Activated CD4-positive, alpha-beta T cell treated with anti-CD3 and anti-CD28 coated beads, Interleukin-2, amount 10 ng/mL, durations not matched to agents 24 days and 14 days (primary cell): ENCODE data around the gene ADCK1. TPM values are rescaled to one million over a fixed set of nuclear protein-coding genes. Genes with fewer than 3 reads are reported as not detected.
"Not testable (repeated sequence)": the region's sequence is repeated elsewhere in the genome, so short reads cannot be mapped to it uniquely, and the experiment has no call there.

Experiments
- DNase-seq: peaks from one replicate; pipeline ENCODE4 v3.0.0; 2022
- H3K27ac Mint-ChIP-seq: one replicate; pipeline ENCODE4 v1.8.0; 2022; ENCODE audit warnings: mild to moderate bottlenecking, mixed read lengths
- H3K27me3 Mint-ChIP-seq: one replicate; pipeline ENCODE4 v1.8.0; 2022; ENCODE audit warnings: mixed read lengths
- H3K36me3 Mint-ChIP-seq: one replicate; pipeline ENCODE4 v1.8.0; 2022; ENCODE audit warnings: low read depth, mild to moderate bottlenecking, mixed read lengths
- H3K4me1 Mint-ChIP-seq: one replicate; pipeline ENCODE4 v1.8.0; 2021; ENCODE audit warnings: mixed read lengths
- H3K4me3 Mint-ChIP-seq: one replicate; pipeline ENCODE4 v1.8.0; 2022; ENCODE audit warnings: mild to moderate bottlenecking, moderate library complexity, mixed read lengths
- H3K9me3 Mint-ChIP-seq: one replicate; pipeline ENCODE4 v1.8.0; 2021; ENCODE audit warnings: mixed read lengths
- intact Hi-C: fragments of 100-400 bp; cut with micrococcal nuclease; formaldehyde crosslinking; loops from one replicate; pipeline ENCODE4 v1.15.1; 2023
- total RNA-seq: library from RNA; stranded (reverse); gene quantifications from 2 replicates; pipeline ENCODE4 v1.2.3, GENCODE V29; 2022

ADCK1 gene
- total RNA-seq, 1 donor from 2014 or later = 5.3 TPM

DNA sequence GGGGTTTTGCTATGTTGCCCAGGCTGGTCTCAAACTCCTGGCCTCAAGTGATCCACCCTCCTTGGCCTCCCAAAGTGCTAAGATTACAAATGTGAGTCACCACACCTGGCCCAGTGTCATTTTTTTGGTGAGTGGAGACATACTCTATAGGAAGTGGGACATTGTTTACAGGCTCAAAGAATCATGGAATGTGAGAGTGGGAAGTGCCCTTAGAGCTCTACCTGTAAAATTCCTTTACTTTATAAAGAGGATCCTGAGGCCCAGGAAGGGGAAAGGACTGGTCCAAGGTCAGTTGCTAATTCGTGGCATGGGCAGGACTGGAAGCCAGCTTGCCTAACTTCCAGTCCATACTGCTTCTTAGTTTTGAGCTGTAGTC, 8.7 kb upstream of the ADCK1 start:
- no peak for DNase-seq
- H3K4me1 Mint-ChIP-seq = no peaks in the 10 kb centered on the region
- no peaks in the 10 kb centered on the region for H3K9me3 Mint-ChIP-seq
- peaks cover 12% of the 10 kb centered on the region for H3K27me3 Mint-ChIP-seq
- no peaks in the 10 kb centered on the region for H3K36me3 Mint-ChIP-seq
- intact Hi-C loops = no loop called here
- H3K27ac Mint-ChIP-seq = no peak overlapping the region
- H3K4me3 Mint-ChIP-seq = no peak overlapping the region

DNA sequence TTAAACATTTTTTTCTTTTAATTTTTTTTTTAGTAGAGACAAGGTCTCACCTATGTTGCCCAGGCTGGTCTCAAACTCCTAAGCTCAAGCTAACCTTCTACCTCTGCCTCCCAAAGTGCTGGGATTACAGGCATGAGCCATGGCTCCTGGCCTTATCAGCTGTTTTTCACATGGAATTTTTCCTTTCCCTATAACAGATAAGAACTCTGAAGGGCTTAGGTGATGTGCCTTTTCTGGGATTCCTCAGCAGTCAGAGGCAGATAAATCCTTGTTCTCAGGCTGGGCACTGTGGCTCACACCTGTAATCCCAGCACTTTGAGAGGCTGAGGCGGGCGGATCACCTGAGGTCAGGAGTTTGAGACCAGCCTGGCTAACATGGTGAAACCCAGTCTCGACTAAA, 6.7 kb upstream of the ADCK1 start:
- intact Hi-C loops, H3K9me3 Mint-ChIP-seq, H3K4me3 Mint-ChIP-seq, DNase-seq, H3K36me3 Mint-ChIP-seq, H3K27ac Mint-ChIP-seq, H3K4me1 Mint-ChIP-seq: not testable (repeated sequence)
- H3K27me3 Mint-ChIP-seq = peaks cover 12% of the 10 kb centered on the region

DNA sequence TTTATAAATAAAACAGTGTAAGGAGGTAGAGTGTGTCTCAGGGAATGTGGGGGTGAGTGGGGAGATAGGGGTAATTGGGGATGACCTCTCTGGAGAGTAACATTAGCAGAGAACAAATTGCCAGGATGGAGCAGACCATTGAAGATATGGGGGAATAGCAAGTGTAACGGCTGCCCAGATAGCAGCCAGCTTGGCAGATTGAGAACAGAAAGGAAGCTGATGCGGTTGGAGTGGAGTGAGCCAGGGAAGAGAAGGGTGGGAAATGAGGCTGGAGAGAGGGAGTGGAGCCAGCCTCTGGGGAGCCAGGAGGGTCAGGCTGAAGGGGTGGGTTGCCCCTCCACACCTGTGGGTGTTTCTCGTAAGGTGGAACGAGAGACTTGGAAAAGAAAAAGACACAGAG, 5.6 kb upstream of the ADCK1 start:
- no peaks in the 10 kb centered on the region for H3K36me3 Mint-ChIP-seq
- peaks cover 7% of the 10 kb centered on the region for H3K27me3 Mint-ChIP-seq
- no peaks in the 10 kb centered on the region for H3K9me3 Mint-ChIP-seq
- DNase-seq = no peak
- no peak overlapping the region for H3K27ac Mint-ChIP-seq
- H3K4me3 Mint-ChIP-seq = no peak overlapping the region
- intact Hi-C loops = no loop called here
- H3K4me1 Mint-ChIP-seq = no peaks in the 10 kb centered on the region

DNA sequence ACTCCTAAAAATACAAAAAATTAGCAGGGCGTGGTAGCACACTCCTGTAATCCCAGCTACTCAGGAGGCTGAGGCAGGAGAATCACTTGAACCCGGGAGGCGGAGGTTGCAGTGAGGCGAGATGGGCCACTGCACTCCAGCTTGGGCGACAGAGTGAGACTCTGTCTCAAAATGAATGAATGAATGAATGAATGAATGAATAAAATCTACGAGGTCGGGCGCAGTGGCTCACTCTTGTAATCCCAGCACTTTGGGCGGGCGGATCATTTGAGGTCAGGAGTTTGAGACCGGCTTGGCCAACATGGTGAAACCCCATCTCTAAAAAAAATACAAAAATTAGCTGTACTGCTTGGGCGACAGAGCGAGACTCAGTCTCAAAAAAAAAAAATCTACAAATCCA, 453 bp upstream of the ADCK1 start:
- H3K4me1 Mint-ChIP-seq, intact Hi-C loops, DNase-seq, H3K36me3 Mint-ChIP-seq, H3K9me3 Mint-ChIP-seq, H3K27me3 Mint-ChIP-seq: not testable (repeated sequence)
- H3K4me3 Mint-ChIP-seq = peak overlapping the region; percentile 88
- H3K27ac Mint-ChIP-seq = peak overlapping the region; percentile 76

DNA sequence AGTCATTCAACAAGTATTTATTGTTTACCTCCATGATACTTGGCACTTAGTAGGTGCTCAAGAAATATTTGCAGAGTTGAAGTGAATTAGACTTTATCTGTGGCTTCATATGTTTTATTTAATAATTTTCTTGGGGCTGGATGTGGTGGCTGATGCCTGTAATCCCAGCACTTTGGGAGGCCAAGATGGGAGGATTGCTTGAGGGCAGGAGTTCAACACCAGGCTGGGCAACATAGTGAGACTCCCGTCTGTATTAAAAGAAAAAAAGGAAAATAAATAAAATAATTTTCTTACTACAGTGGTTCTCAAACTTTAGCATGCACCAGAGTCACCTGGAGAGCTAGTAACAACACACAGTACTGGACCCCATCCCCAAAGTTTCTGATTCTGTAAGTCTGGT, 905 bp downstream of the ADCK1 start:
- Mint-ChIP-seq H3K4me3 (peak overlapping the region; percentile 88), H3K9me3 (no peaks in the 10 kb centered on the region), H3K27ac (no peak overlapping the region), H3K4me1 (peaks cover 7% of the 10 kb centered on the region), H3K36me3 (no peaks in the 10 kb centered on the region), H3K27me3 (no peaks in the 10 kb centered on the region)
- no peak for DNase-seq
- intact Hi-C loops = loop anchor here (1.0 kb wide), 4 partner anchors 40 to 481 kb away; partner anchors contain the start of genes AHSA1, ALKBH1, POMT2 and SLIRP

DNA sequence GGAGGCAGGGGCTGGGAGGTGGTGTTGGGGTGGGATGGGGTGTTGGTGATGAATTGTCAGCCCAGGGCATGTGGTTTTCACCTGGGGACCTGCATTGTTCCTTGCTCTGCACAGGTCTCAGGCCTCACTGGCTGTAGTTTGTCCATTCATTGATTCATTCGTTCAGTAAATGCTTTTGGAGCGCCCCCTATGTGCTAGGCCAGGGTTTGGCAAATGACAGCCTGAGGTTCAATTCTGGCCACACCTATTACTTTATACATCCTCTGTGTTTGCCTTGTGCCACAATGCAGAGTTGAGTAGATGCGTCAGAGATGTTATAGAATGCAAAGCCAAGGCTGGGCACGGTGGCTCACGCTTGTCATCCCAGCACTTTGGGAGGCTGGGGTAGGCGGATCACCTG, 4.7 kb downstream of the ADCK1 start:
- H3K27me3 Mint-ChIP-seq = no peaks in the 10 kb centered on the region
- peaks cover 6% of the 10 kb centered on the region for H3K4me1 Mint-ChIP-seq
- DNase-seq = peak; percentile 71
- no peak overlapping the region for H3K4me3 Mint-ChIP-seq
- intact Hi-C loops = no loop called here
- no peaks in the 10 kb centered on the region for H3K36me3 Mint-ChIP-seq
- H3K9me3 Mint-ChIP-seq = no peaks in the 10 kb centered on the region
- H3K27ac Mint-ChIP-seq = no peak overlapping the region

DNA sequence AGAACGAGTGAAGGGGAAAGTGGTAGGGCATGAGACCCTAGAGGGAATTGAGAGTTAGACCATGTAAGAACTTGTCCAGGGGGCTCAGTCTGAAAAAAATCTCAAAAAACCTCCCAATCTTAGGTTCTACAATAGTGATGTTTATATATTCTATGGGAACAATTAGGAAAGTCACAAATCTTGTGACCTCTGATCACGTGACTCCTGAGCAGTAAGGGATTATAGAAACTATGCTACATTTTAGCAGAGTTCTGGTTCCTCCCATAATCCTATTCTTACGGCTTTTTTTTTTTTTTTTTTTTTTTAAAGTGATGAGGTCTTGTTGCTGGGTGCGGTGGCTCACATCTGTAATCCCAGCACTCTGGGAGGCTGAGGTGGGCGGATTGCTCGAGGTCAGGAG, 5.8 kb downstream of the ADCK1 start:
- H3K9me3 Mint-ChIP-seq = no peaks in the 10 kb centered on the region
- no peaks in the 10 kb centered on the region for H3K4me1 Mint-ChIP-seq
- H3K27ac Mint-ChIP-seq = no peak overlapping the region
- DNase-seq = no peak
- no peaks in the 10 kb centered on the region for H3K27me3 Mint-ChIP-seq
- intact Hi-C loops = no loop called here
- H3K36me3 Mint-ChIP-seq = no peaks in the 10 kb centered on the region
- H3K4me3 Mint-ChIP-seq = no peak overlapping the region

DNA sequence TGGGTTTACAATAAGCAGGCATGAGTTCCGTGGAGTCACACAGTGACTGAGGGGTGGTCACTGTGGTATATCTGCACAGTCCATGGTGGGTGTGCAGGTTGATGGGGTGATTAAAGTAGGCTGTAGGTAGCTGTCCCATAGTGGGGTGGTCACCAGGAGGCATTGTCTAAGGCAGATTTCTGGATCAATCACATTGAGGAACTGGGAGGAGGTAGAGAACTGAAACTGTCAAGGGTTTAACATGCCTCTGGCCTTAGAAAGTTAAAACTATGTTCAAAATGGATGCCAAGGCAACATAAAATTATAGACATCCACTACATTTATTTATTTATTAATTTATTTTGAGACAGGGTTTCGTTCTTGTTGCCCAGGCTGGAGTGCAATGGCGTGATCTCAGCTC, 8.3 kb downstream of the ADCK1 start:
- H3K9me3 Mint-ChIP-seq = no peaks in the 10 kb centered on the region
- no peak overlapping the region for H3K4me3 Mint-ChIP-seq
- no peaks in the 10 kb centered on the region for H3K27me3 Mint-ChIP-seq
- intact Hi-C loops = no loop called here
- no peaks in the 10 kb centered on the region for H3K4me1 Mint-ChIP-seq
- DNase-seq = no peak
- H3K36me3 Mint-ChIP-seq = no peaks in the 10 kb centered on the region
- no peak overlapping the region for H3K27ac Mint-ChIP-seq

DNA sequence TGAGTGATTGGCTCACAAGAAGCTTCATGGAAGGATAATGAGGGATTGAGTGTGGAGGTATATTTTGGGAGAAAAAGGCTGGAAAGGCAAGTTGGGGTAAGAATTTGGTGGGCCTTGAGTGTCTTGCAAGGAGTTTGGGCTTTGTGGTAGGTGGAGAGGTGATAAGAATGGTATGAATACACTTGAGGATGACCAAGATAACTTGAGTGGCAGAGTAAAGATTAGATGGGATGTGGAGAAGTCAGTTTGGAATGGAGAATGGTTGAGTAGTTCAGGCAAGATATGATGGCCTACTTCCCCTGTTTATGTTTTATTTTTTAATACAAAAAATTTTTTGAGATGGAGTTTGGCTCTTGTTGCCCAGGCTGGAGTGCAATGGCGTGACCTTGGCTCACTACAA, 9.1 kb downstream of the ADCK1 start:
- Mint-ChIP-seq H3K9me3 (no peaks in the 10 kb centered on the region), H3K4me3 (no peak overlapping the region), H3K4me1 (no peaks in the 10 kb centered on the region), H3K27me3 (no peaks in the 10 kb centered on the region), H3K36me3 (no peaks in the 10 kb centered on the region), H3K27ac (no peak overlapping the region)
- intact Hi-C loops = no loop called here
- DNase-seq = no peak

DNA sequence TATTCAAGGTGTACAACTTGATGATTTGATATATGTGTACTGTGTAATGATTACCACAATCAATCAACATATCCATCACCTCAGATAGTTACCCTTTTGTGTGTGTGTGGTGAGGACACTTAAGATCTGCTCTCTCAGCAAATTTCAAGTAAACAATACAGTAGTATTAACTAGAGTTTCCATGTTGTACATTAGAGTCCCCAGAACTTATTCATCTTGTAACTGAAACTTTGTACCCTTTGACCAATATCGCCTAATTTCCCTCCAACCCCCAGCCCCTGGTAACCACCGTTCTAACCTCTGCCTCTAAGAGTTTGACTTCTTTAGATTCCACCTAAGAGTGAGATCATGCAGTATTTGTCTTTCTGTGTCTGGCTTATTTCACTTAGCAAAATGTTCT, 12.1 kb downstream of the ADCK1 start:
- no peak for DNase-seq
- Mint-ChIP-seq H3K27me3 (no peaks in the 10 kb centered on the region), H3K36me3 (no peaks in the 10 kb centered on the region), H3K4me1 (no peaks in the 10 kb centered on the region), H3K4me3 (no peak overlapping the region), H3K27ac (no peak overlapping the region), H3K9me3 (no peaks in the 10 kb centered on the region)
- intact Hi-C loops = no loop called here

DNA sequence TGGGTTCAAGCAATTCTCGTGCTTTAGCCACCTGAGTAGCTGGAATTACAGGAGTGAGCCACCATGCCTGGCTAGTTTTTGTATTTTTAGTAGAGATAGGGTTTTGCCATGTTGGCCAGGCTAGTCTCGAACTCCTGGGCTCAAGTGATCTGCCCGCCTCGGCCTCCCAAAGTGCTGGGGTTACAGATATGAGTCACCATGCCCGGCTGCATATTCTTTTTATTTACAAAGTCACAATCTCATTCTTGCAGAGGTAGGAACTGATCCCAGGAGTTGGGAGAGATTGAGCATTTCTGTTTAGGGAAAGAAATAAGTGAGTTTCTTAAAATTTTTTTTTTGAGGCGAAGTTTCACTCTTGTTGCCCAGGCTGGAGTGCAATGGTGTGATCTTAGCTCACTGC, 12.8 kb downstream of the ADCK1 start:
- H3K27me3 Mint-ChIP-seq, DNase-seq, H3K4me1 Mint-ChIP-seq, H3K9me3 Mint-ChIP-seq, intact Hi-C loops, H3K36me3 Mint-ChIP-seq, H3K27ac Mint-ChIP-seq, H3K4me3 Mint-ChIP-seq: not testable (repeated sequence)

DNA sequence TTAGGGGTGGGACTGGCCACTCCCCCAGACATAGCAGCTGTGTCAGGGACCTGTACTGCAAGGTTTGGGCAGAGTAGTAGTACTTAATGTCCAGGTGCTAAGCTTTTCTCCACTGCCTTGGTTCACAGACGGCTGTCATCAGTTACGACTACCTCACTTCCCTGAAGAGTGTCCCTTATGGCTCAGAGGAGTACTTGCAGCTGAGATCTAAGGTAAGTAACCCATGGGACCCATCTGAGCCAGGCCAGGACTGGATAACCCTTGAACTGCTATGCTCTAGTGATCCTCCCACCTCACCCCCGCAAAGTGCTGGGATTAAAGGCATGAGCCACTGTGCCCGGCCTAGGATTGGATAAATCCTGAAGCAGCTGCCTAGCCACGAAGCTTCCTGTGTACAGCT, 22.4 kb downstream of the ADCK1 start:
- Mint-ChIP-seq H3K9me3 (no peaks in the 10 kb centered on the region), H3K27me3 (no peaks in the 10 kb centered on the region), H3K4me1 (no peaks in the 10 kb centered on the region), H3K4me3 (no peak overlapping the region), H3K36me3 (no peaks in the 10 kb centered on the region), H3K27ac (no peak overlapping the region)
- intact Hi-C loops = no loop called here
- no peak for DNase-seq

DNA sequence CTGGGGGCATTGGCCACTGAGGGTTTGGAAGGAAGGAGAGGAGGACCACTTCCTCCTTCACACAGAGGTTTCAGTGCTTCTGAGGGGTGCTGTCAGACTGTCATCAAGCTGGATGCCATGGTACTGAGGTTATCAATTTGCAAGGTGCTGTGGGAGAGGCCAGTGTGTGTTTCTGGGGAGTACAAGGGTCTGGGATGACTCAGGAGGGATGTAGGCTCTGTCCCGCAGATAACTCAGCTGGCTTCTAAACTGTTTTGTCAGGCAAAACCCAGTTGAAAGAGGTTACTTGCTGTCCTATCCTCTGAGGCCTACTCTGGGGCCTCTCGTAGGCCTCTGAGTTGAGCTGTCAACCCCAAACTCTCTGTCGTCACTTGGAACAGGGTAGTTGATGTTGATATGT, 22.8 kb downstream of the ADCK1 start:
- Mint-ChIP-seq H3K4me1 (no peaks in the 10 kb centered on the region), H3K4me3 (no peak overlapping the region), H3K9me3 (no peaks in the 10 kb centered on the region), H3K36me3 (no peaks in the 10 kb centered on the region), H3K27me3 (no peaks in the 10 kb centered on the region), H3K27ac (no peak overlapping the region)
- intact Hi-C loops = no loop called here
- no peak for DNase-seq

DNA sequence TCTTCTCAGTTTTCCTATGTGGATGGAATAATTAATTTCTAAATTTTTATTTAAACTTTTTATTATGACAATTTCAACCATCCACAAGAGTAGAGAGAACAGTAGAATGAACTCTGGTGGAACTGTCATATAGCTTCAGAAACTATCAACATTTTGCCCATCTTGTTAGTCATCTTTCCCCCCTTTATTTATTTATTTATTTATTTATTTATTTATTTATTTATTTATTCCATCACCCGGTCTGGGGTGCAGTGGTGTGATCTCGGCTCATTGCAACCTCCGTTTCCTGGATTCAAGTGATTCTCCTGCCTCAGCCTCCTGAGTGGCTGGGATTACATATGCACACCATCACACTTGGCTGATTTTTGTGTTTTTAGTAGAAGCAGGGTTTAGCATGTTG, 23.5 kb downstream of the ADCK1 start:
- intact Hi-C loops = no loop called here
- Mint-ChIP-seq H3K9me3 (no peaks in the 10 kb centered on the region), H3K36me3 (no peaks in the 10 kb centered on the region), H3K4me1 (no peaks in the 10 kb centered on the region), H3K27me3 (no peaks in the 10 kb centered on the region), H3K27ac (no peak overlapping the region), H3K4me3 (no peak overlapping the region)
- DNase-seq = no peak

DNA sequence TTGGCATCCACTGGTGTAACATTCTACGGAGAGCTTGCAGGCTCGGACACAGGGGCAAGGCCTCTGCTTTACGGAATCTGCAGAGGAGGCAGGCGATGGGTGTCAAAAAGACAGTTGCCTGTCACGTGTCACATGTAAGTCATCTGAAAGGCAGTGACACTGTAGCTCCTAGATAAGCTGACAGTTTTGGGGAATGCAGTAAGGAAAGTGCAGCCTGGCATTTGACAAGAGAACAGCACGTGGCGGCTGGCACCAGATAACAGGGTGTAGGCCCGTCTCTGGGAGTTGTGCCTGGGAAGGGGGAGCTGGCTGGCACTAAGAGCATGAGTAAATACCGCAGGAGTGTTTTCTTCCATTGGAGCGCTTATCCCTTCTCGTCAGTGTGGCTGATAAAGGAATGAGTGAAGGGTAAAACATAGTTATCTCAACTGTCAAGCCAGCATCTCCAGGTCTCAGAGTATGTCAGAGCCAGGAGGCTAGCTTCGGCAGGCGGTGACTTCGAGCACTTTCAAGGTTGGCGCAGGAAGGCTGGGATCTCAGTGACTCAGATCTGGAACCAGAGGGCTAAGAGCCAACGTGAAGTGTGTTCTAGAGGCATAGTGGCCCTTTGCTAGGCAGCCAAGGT, 26.1 kb downstream of the ADCK1 start:
- Mint-ChIP-seq H3K27ac (no peak overlapping the region), H3K9me3 (no peaks in the 10 kb centered on the region), H3K27me3 (no peaks in the 10 kb centered on the region), H3K36me3 (no peaks in the 10 kb centered on the region), H3K4me1 (no peaks in the 10 kb centered on the region), H3K4me3 (no peak overlapping the region)
- intact Hi-C loops = no loop called here
- no peak for DNase-seq
